ENCODE results near the gene JPH2. TPM values are rescaled to one million over a fixed set of nuclear protein-coding genes. Genes with fewer than 3 reads are reported as not detected.

Gene JPH2
- polyA plus RNA-seq, 4 donors: 0.22 to 15.0 (median 2.2) TPM

- 90 to 96% (median 94%) methylated on average over 17 of the region's 17 CpGs for WGBS, 3 donors
- no peaks in the 10 kb centered on the region for H3K4me1 ChIP-seq (ENCODE audit: control insufficient read depth in 3 of 3, insufficient read depth in 2 of 3, low read depth in 1 of 3, low read length in 2 of 3)
- H3K27ac ChIP-seq (ENCODE audit: low read depth in 1 of 3, low read length in 2 of 3): no peak overlapping the region
- H3K4me3 ChIP-seq (ENCODE audit: low read depth in 1 of 3, low read length in 3 of 3): no peak overlapping the region
- H3K9me3 ChIP-seq (ENCODE audit: control insufficient read depth in 2 of 2, insufficient read depth in 1 of 2, low read depth in 1 of 2, low read length in 1 of 2): no peaks in the 10 kb centered on the region
- FAIRE-seq (no peak), DNase-seq (no peak)
- H3K27me3 ChIP-seq (ENCODE audit: control insufficient read depth in 3 of 3, insufficient read depth in 3 of 3, low read length in 3 of 3): no peaks in the 10 kb centered on the region
- no peaks in the 10 kb centered on the region for H3K36me3 ChIP-seq (ENCODE audit: control insufficient read depth in 3 of 3, insufficient read depth in 2 of 3, low read depth in 1 of 3, low read length in 3 of 3)
Measured at GRCh38 chr20:44064501-44065400, 122.2 kb downstream of the JPH2 start.

Other genes starting within 250 kb of the JPH2 start
- 10 to 100 TPM; 24.0 to 57.8 (median 51.3) TPM for gene OSER1, start 23.6 kb upstream of the JPH2 start, polyA plus RNA-seq
- 1 to 10 TPM in 2 of 4 donors, under 1 TPM in 1, not detected in 1; 0.54 to 1.5 (median 1.1) TPM for gene GDAP1L1, start 60.1 kb upstream of the JPH2 start, polyA plus RNA-seq
- gene FITM2, start 124.0 kb upstream of the JPH2 start, polyA plus RNA-seq: 1 to 10 TPM; 2.0 to 8.3 (median 4.5) TPM
- under 1 TPM in 1 of 4 donors, not detected in 3; 0.06 TPM for gene R3HDML, start 149.9 kb upstream of the JPH2 start, polyA plus RNA-seq
- gene HNF4A, start 168.5 kb upstream of the JPH2 start, polyA plus RNA-seq: 100 to 1,000 TPM in 2 of 4 donors, 10 to 100 TPM in 2; 56.7 to 324 (median 111) TPM

Measured in small intestine (tissue), 7 donors.